ENCODE data around the gene MKI67.

MKI67 gene

GRCh38 chr10:128073890-128074289, 52.3 kb downstream of the MKI67 start:
- Histone ChIP-seq H3K9me3 (ENCODE audit: control insufficient read depth, low read length) (no peaks in the 10 kb centered on the region), H3K79me2 (no peaks in the 10 kb centered on the region), H3K27ac (no peak overlapping the region), H3K4me3 (ENCODE audit: low read depth, low read length) (no peak overlapping the region), H2AFZ (no peak overlapping the region), H3K4me2 (ENCODE audit: low read length) (no peak overlapping the region), H3K27me3 (ENCODE audit: control insufficient read depth, insufficient read depth, low read length) (no peaks in the 10 kb centered on the region), H3K36me3 (ENCODE audit: control insufficient read depth, insufficient read depth, low read length) (no peaks in the 10 kb centered on the region), H3K9ac (no peak overlapping the region), H3K4me1 (no peaks in the 10 kb centered on the region)
- no peak for TF ChIP-seq CTCF (IDR thresholded peaks at IDR 0.05)

- Histone ChIP-seq H3K4me1 (no peaks in the 10 kb centered on the region), H3K27ac (no peak overlapping the region), H3K79me2 (no peaks in the 10 kb centered on the region), H3K36me3 (ENCODE audit: control insufficient read depth, insufficient read depth, low read length) (no peaks in the 10 kb centered on the region), H2AFZ (no peak overlapping the region), H3K4me3 (ENCODE audit: low read depth, low read length) (no peak overlapping the region), H3K4me2 (ENCODE audit: low read length) (no peak overlapping the region), H3K9me3 (ENCODE audit: control insufficient read depth, low read length) (no peaks in the 10 kb centered on the region), H3K27me3 (ENCODE audit: control insufficient read depth, insufficient read depth, low read length) (no peaks in the 10 kb centered on the region), H3K9ac (no peak overlapping the region)
- TF ChIP-seq CTCF (IDR thresholded peaks at IDR 0.05) = no peak
Measured at GRCh38 chr10:128072941-128073645, 53.1 kb downstream of the MKI67 start.

- Histone ChIP-seq H3K9me3 (ENCODE audit: control insufficient read depth, low read length) (no peaks in the 10 kb centered on the region), H3K27me3 (ENCODE audit: control insufficient read depth, insufficient read depth, low read length) (no peaks in the 10 kb centered on the region), H3K9ac (no peak overlapping the region), H3K27ac (no peak overlapping the region), H3K4me2 (ENCODE audit: low read length) (no peak overlapping the region), H3K36me3 (ENCODE audit: control insufficient read depth, insufficient read depth, low read length) (no peaks in the 10 kb centered on the region), H3K4me1 (no peaks in the 10 kb centered on the region), H2AFZ (no peak overlapping the region), H3K4me3 (ENCODE audit: low read depth, low read length) (no peak overlapping the region), H3K79me2 (no peaks in the 10 kb centered on the region)
- TF ChIP-seq CTCF (IDR thresholded peaks at IDR 0.05) = no peak
Measured at GRCh38 chr10:128072046-128072445, 54.2 kb downstream of the MKI67 start.

GRCh38 chr10:128071417-128071782, 54.8 kb downstream of the MKI67 start:
- no peak overlapping the region for H3K27ac ChIP-seq
- H3K4me1 ChIP-seq = no peaks in the 10 kb centered on the region
- H3K4me3 ChIP-seq (ENCODE audit: low read depth, low read length) = no peak overlapping the region
- H3K9me3 ChIP-seq (ENCODE audit: control insufficient read depth, low read length) = no peaks in the 10 kb centered on the region
- no peaks in the 10 kb centered on the region for H3K27me3 ChIP-seq (ENCODE audit: control insufficient read depth, insufficient read depth, low read length)
- H3K36me3 ChIP-seq (ENCODE audit: control insufficient read depth, insufficient read depth, low read length) = no peaks in the 10 kb centered on the region
- no peak overlapping the region for H3K4me2 ChIP-seq (ENCODE audit: low read length)
- no peaks in the 10 kb centered on the region for H3K79me2 ChIP-seq
- H3K9ac ChIP-seq = no peak overlapping the region
- no peak overlapping the region for H2AFZ ChIP-seq
- TF ChIP-seq CTCF (IDR thresholded peaks at IDR 0.05) = no peak
